Hippocampal formation (tissue), 2 donors: ENCODE results near the gene MPG.

Experiments used
- DNase-seq, 2 donors: peaks; one replicate each; lab custom pipeline; 2025; lab: John Stamatoyannopoulos, UW

MPG gene

DNA sequence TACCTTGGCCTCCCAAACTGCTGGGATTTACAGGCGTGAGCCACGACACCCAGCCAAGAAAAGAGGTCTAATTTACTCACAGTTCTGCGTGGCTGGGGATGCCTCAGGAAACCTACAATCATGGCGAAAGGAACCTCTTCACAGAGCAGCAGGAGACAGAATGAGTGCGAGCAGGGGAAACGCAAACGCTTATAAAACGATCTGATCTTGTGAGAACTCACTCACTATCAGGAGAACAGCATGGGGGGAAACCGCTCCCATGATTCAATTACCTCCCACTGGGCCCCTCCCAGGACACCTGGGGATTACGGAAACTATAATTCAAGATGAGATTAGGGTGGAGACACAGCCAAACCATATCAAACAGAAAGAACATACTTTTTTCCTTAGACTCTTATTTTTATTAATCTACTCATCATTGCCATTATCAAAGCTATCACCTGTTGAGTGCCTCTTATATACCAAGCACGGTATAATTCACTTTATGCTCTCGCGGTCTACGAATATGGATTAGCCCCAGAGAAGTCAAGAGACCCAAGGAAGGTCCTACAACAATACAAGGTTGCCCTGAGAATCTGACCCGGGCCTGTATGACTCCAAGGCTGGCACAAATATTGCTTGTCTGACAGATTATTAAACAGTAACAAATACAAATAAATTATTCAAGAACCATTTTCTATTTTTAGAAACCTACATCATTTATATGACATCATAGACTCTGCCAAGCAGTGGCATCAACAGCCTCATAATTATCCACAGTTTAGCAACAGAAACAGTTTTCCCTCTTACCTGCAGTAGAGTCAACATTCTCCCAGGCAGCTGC, 27.0 kb upstream of the MPG start:
- no peak for DNase-seq

DNA sequence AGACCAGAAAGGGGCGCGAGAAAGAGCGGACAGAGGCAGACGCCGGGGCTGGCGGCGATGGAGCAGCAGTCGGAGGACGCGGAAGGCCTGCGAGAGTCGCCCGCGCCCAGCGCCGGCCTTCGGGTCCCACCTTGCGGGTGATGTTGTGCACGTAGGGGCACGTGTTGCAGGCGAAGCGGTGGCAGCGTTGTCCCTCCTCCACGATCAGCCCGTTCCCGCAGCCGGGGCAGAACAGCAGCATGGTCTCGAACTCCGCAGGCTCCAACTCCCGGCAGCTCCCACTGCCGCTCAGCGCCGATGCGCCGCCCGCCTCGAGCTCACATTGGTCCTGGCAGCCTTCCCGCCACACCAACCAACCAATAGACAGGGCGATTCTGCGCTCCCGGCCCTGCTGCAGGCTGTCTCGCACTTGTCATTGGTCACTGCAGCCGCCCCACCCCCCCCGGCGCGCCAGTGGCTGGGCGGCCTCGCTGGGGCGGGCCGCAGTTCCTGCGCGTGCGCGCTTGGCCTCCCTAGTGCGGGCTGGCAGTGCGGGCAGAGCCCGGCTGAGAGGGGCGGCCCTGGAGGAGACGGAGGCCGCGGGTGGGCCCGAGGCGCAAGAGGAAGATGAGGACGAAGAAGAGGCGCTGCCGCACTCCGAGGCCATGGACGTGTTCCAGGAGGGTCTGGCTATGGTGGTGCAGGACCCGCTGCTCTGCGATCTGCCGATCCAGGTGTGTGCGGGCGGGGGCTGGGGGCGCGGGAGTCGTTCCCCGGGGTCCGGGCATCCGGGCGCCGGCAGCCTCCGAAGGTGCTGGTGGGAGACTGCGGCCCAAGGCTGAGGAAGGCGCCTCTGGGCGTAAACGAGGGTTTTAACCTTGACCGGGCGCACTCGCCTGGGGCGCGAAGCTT, 24.4 kb upstream of the MPG start, which contains the start of the genes POLR3K and SNRNP25:
Gene POLR3K, minus strand, starts transcription at position 263 of the 891 bp plus-strand sequence. Its CDS starts 22 bp downstream, at position 241.
Gene SNRNP25, plus strand, starts transcription at position 483 of the 891 bp plus-strand sequence. Its CDS starts 189 bp downstream, at position 672.
- DNase-seq, result peak; percentile 95 to 99

DNA sequence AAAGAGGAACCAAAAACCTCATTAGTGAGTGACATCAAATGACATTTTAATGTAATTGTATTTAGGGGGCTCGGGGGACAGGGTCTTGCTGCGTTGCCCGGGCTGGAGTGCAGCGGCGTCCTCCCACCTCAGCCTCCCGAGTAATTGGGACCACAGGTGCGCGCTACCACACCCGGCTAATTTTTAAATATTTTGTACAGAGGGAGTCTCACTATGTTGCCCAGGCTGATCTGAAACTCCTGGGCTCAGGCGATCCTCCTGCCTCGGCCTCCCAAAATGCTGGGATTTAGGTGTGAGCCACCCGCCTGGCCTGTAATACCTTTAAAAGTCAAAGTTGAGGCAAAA, 23.8 kb upstream of the MPG start:
- DNase-seq, result no peak

GRCh38 chr16:55571-56136, 22.4 kb upstream of the MPG start:
- no peak for DNase-seq

GRCh38 chr16:56231-56927, 21.6 kb upstream of the MPG start:
- DNase-seq, result no peak

DNA sequence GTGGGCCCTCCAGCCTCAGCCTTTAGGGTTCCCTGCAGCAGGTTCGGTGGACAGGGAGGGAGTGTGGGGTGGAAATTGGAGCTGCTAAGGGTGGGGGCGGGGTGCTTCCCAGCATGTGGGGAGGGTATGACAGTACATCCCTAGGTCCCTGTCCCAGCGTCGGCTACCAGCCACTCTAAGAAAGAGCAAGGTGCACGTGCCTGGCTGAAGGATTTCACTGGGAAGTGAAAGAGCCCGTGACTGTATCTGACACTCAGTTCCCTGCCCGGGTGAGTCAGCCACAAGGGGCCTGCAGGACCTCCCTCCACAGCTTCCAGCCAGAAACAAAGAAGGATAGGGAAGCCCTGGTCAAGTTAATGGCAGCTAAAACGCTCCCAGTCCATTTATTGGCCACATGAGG, 20.3 kb upstream of the MPG start:
- no peak for DNase-seq

GRCh38 chr16:58491-59439, 19.3 kb upstream of the MPG start:
- DNase-seq, result no peak

DNA sequence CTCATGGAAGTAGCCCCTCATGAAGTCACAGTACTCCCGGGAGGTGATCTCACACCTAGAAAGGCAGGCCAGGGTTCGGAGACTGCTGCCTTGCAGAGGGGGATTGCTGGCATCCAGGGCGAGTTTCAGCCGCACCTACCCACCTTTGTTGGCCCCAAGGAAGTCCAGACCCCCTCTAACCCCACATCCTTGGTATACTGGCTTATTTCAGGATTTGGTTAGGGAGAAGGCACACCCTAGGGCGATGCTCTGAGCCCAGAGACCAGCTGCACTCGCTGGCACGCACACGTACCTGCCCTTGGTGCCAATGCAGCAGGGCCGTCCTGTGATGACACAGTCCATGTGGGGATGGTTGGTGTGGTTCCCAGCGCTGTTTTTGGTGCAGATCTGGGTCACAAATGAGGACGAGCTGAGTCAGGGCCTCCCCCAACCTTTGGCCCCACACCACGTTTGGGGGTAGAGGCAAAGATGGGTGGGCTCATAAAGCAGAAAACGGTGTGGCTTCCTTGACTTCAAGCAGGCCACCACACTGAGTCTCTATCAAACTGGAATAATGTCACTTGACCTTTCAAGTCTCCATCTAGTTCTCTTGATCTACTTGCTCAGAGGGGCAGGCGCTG, 18.5 kb upstream of the MPG start:
- no peak for DNase-seq

DNA sequence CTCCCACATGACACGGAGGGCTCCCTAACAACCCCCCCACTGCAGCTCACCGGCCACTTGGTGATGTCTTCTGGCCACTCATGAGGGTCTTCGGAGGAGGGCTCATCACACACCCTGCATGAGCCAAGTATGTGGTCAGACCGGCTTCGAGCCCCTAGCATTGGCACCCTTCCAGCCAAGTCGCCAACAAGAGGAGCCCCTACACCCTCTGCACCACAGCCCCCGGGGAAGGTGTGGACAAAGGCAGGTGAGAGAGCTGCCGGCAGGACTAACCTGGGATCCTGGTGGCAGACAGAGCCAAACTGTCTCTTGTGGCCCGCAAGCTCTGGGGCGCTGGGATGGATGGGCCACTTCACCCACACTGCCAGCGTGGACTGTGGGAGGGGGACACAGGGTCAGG, 17.9 kb upstream of the MPG start:
- no peak for DNase-seq

GRCh38 chr16:60929-61878, 16.8 kb upstream of the MPG start:
- DNase-seq, result no peak

- DNase-seq, result no peak
These were observed 16.1 kb upstream of the MPG start for GRCh38 chr16:61879-62281.

DNA sequence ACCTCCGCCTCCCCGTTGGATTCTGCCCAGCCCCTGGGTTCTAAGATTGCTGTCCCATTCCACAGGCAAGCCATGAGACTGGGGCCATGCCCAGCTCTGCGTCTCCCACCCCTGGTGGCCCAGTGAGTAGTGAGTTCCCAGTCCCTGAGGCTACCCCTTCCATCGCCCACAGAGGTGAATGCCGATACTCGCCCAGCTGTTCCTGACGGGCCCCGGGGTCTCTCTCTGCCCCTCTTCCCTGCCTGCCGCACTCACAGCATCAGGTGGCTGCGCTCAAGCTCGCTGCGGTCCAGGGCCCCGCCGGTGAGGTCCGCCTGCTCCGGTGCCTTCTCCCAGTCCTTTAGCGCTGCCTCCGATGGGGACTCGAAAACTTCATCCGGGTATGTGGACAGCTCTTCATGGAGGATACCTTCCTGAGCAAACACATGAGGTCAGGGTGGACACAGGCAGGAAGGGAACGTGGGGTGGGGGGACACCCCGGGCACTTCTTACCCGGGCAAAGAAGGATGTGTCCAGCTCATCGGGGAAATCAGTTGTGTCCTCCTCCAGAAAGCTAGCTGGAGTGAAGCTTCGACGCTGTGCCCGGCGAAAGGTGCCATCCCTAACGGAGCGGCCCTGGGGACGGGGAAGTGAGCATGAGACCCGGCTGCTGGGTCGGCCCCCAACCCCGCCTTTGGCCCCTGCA, 15.6 kb upstream of the MPG start:
- no peak for DNase-seq

DNA sequence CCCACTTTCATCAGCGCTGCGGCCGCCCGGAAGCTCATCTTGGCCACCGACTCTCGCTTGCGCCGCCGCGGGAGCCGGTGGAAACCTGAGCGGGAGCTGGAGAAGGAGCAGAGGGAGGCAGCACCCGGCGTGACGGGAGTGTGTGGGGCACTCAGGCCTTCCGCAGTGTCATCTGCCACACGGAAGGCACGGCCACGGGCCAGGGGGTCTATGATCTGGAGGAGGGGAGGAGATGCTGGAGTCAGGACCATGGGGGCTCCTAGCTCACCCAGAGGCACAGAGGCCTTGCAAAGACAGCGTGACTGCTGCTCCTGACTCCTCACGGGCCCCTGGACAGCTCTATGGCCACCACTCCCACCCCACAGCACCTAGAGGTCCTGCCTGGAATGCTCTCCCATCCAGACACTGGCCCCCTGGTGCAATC, 15.0 kb upstream of the MPG start:
- no peak for DNase-seq

DNA sequence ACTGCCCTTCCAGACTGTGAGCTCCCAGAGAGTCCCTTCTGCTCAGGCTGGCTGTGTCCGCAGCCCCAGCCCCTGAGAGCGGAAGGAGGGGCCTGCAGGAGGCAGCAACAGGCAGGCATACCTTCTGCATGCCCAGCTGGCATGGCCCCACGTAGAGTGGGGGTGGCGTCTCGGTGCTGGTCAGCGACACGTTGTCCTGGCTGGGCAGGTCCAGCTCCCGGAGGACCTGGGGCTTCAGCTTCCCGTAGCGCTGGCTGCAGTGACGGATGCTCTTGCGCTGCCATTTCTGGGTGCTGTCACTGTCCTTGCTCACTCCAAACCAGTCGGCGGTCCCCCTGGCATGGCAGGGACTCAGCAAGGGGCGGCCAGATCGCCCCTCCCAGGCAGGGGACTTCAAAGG, 14.6 kb upstream of the MPG start:
- no peak for DNase-seq

DNA sequence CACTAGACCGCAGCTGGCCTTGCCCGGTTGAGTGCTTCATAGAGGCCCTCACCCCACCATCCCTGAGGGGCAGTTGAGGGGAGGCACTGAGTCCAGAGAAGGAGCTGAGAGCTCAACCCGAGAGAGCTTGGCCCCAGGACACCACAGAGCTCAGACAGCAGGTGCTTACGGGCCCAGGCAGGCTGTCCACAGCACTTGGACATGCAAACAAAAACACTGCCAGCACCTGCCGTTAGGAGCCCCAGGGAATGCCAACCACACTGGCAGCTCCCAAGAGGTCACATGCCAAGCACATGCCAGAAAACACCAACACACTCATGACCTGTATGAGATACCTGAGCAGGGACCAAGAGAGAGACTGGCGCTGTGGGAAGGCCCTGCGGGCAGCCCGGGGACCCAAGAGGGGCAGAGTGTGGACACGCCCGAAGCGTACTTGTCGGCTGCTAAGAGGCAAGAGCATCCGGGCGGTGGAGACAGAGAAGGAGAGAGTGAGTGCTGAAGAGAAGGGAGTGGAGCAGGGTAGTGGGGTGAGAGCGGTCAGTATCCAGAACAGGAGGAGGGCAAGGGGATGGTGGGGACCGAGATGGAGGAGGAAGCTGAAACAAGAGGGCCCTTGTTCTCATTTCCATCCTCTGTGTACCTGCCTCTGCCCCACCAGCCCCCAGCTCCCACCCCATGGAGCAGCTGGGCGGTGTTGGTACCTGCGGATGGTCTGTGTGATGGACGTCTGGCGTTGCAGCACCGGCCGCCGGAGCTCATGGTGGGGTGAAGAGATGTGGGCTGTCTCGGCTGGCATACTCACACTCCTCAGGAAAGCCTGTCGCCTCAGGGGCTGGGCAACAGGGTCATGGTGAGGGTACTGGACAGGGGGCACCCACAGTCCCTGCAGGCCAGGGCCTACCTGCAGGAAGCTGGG, 13.8 kb upstream of the MPG start:
- no peak for DNase-seq

DNA sequence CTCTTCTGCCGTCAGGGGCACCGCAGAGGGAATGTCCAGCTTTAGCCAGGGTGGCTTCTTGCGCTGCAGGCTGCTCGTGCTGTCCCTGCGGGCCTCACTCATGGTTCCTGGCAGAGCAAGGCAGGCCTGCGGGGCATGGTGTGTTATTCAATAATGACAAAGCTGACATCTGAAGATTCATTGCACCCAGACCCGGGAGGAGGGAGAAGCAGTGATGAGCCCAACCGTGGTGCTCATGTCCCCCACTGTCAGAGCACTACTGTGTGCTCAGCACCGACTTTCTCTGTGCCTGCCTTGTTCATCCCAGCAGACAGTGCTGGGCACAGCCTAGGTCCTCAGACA, 13.1 kb upstream of the MPG start:
- DNase-seq, result no peak

- DNase-seq, result peak; percentile 57 to 78
These were observed 12.3 kb upstream of the MPG start for GRCh38 chr16:65745-66144.
